Measurements from ENCODE around the gene MFSD12. TPM values are rescaled to one million over a fixed set of nuclear protein-coding genes. Genes with fewer than 3 reads are reported as not detected.

Gene MFSD12
- total and polyA plus RNA-seq, 2 of the 8 experiments (the other 6 are each of a cell fraction or from before 2014, with no cell fraction given), result 59.6 to 71.3 TPM

GRCh38 chr19:3533033-3533432, 24.4 kb downstream of the MFSD12 start:
- Histone ChIP-seq H3K36me3 (ENCODE audit: control insufficient read depth in 2 of 4, insufficient read depth in 4 of 4, low read length in 3 of 4) (peaks cover 7 to 36% (median 23%) of the 10 kb centered on the region in 4 experiments; a peak in 7 of 8 replicates), H2BK5ac (ENCODE audit: low read depth, low read length) (no peak overlapping the region; the same call in 1 of the 2 replicates), H2AFZ (ENCODE audit: low read length) (no peak overlapping the region), H3K79me1 (ENCODE audit: low read depth, low read length) (0 out of 2 replicates have a peak, but pooled peaks cover 2% of the 10 kb centered on the region), H2AK5ac (ENCODE audit: low read depth, low read length) (no peak overlapping the region), H3K23ac (ENCODE audit: insufficient read length) (no peak overlapping the region), H3K14ac (ENCODE audit: insufficient read length) (no peak overlapping the region), H3K56ac (replicated peaks; ENCODE audit: insufficient read length, low read depth, low read length) (no peak overlapping the region), H4K20me1 (replicated peaks in 1 of 2; ENCODE audit: control insufficient read depth in 1 of 2, insufficient read depth in 2 of 2, low read length in 2 of 2) (peaks cover 3 to 11% of the 10 kb centered on the region in 2 experiments), H3K9me3 (ENCODE audit: insufficient read depth in 2 of 2, low read depth in 1 of 2, low read length in 1 of 2) (no peaks in the 10 kb centered on the region), H3K79me2 (ENCODE audit: control insufficient read depth in 1 of 2, insufficient read depth in 2 of 2, low read length in 2 of 2) (no peaks in the 10 kb centered on the region), H3K27ac (ENCODE audit: low read depth, low read length) (no peak overlapping the region), H3K4ac (replicated peaks; ENCODE audit: insufficient read length, low read depth, low read length) (no peak overlapping the region), H4K8ac (ENCODE audit: extremely low read depth, insufficient read depth, low read length) (0 out of 2 replicates have a peak overlapping the region, but pooled peaks have one; percentile 51), H3K4me1 (replicated peaks in 1 of 4; ENCODE audit: control insufficient read depth in 3 of 4, insufficient read depth in 4 of 4, low read length in 3 of 4) (no peaks in the 10 kb centered on the region; a peak in 1 of 7 replicates), H4K5ac (ENCODE audit: insufficient read length, low read depth, low read length) (no peak overlapping the region), H2BK120ac (replicated peaks; ENCODE audit: low read depth, low read length) (no peak overlapping the region), H4K91ac (replicated peaks; ENCODE audit: insufficient read length, low read length) (no peak overlapping the region), H2BK12ac (ENCODE audit: low read depth, low read length) (no peak overlapping the region), H2BK20ac (ENCODE audit: low read length) (no peak overlapping the region), H3K27me3 (replicated peaks in 1 of 4; ENCODE audit: control insufficient read depth in 3 of 4, extremely low read depth in 1 of 4, insufficient read depth in 3 of 4, low read length in 3 of 4) (no peaks in the 10 kb centered on the region), H3K18ac (ENCODE audit: extremely low read depth, low read length) (no peak overlapping the region), H2BK15ac (ENCODE audit: low read length) (no peak overlapping the region), H3K9ac (replicated peaks in 1 of 4; ENCODE audit: extremely low read depth in 1 of 4, low read depth in 3 of 4, low read length in 3 of 4) (no peak overlapping the region), H3K4me2 (ENCODE audit: insufficient read depth in 1 of 2, low read depth in 2 of 2, low read length in 2 of 2) (no peak overlapping the region), H3K4me3 (ENCODE audit: extremely low read depth in 1 of 4, insufficient read depth in 2 of 4, low read depth in 3 of 4, low read length in 4 of 4) (no peak overlapping the region), H3K23me2 (ENCODE audit: low read depth, low read length) (peaks cover 9% of the 10 kb centered on the region; the same call in 1 of the 2 replicates)
- POLR2A ChIA-PET (ENCODE audit: partially characterized antibody), result interaction anchor here (0.6 to 1.5 kb wide), 5 partner anchors 9 to 35 kb away, joined by 3 to 6 read pairs (median 3); no protein-coding TSS in a partner anchor
- no peak for FAIRE-seq
- 94% methylated on average over 11 of the region's 17 CpGs; no CpG with 5 or more reads in 1 of the 2 experiments for WGBS, 2 experiments (ENCODE audit: extremely low coverage in 1 of 2, insufficient coverage in 1 of 2, insufficient read length in 1 of 2, insufficient replicate concordance in 2 of 2, low coverage in 1 of 2, low lambda C conversion rate in 2 of 2, missing lambda C conversion rate in 1 of 2)
- TF ChIP-seq RAD21 (IDR thresholded peaks at IDR 0.05 in 1 of 2, conservative IDR thresholded peaks at IDR 0.05 in 1 of 2; ENCODE audit: low read depth in 2 of 2, low read length in 2 of 2) (no peak), SAP30 (IDR thresholded peaks at IDR 0.05; ENCODE audit: insufficient read depth, insufficient replicate concordance, low read length) (no peak), MAX (IDR thresholded peaks at IDR 0.05) (no peak), RNF2 (IDR thresholded peaks at IDR 0.05; ENCODE audit: borderline replicate concordance, low read depth, low read length, missing control alignments, poor library complexity, severe bottlenecking) (no peak), ASH2L (IDR thresholded peaks at IDR 0.05; ENCODE audit: low read length) (no peak)
- no peak for DNase-seq (ENCODE audit: low read depth in 1 of 2, low spot score in 2 of 2)
- CTCF ChIA-PET (ENCODE audit: partially characterized antibody), result interaction anchor here (0.7 to 6.9 kb wide), 3 partner anchors 9 to 15 kb away, joined by 3 to 54 read pairs (median 7); no protein-coding TSS in a partner anchor

Data from H1 (cell line).